ENCODE results near the gene SLC5A12.

Gene SLC5A12

DNA sequence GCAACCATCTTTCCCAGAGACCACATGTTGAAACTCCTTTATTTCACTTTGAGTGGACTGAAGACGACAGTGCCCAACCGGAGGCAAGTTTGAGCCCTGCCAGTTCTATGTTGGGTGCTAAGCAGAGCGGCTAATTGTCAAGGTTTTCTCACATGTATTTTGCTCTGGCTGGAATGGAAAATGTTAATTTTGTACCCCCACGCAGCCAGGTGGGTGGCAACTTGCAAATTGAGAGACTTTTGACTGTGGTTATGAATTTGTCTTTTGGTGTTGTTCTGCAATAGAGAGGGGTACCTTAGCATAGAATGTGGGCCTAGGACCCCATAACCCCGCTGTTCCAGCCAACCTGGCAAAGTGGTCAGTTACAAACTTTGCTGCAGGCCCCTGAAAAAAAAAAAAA, 42.5 kb upstream of the SLC5A12 start:
- H3K4me1 ChIP-seq = no peaks in the 10 kb centered on the region
- no peaks in the 10 kb centered on the region for H3K27me3 ChIP-seq
- no peaks in the 10 kb centered on the region for H3K36me3 ChIP-seq
- no peak overlapping the region for H3K4me3 ChIP-seq (ENCODE audit: low read depth, low read length)
- H3K9me3 ChIP-seq = no peaks in the 10 kb centered on the region
- DNase-seq = no peak
- TF ChIP-seq, protein P1, sequence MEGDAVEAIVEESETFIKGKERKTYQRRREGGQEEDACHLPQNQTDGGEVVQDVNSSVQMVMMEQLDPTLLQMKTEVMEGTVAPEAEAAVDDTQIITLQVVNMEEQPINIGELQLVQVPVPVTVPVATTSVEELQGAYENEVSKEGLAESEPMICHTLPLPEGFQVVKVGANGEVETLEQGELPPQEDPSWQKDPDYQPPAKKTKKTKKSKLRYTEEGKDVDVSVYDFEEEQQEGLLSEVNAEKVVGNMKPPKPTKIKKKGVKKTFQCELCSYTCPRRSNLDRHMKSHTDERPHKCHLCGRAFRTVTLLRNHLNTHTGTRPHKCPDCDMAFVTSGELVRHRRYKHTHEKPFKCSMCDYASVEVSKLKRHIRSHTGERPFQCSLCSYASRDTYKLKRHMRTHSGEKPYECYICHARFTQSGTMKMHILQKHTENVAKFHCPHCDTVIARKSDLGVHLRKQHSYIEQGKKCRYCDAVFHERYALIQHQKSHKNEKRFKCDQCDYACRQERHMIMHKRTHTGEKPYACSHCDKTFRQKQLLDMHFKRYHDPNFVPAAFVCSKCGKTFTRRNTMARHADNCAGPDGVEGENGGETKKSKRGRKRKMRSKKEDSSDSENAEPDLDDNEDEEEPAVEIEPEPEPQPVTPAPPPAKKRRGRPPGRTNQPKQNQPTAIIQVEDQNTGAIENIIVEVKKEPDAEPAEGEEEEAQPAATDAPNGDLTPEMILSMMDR (IDR thresholded peaks at IDR 0.05; ENCODE audit: low read depth, low read length) = no peak

DNA sequence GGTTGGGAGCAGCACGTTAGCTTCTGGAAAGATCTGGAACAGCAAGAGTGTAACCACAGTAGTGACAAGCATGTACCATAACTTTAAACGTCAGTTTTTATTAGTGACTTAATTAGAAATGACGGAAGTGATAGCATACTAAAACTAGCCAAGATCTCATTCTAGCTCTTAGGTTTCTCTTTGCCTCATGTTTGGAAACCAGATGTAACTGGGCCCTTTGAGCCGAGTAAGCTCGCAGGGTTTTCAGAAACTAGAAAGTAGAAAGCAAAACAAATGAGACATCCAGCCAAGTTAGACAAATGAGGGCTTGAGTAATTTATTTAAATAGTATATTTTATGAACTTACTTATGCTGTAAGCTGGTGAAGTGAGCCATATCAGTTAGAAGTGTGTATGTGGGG, 40.2 kb upstream of the SLC5A12 start:
- Histone ChIP-seq H3K4me3 (ENCODE audit: low read depth, low read length) (no peak overlapping the region), H3K27me3 (no peaks in the 10 kb centered on the region), H3K36me3 (no peaks in the 10 kb centered on the region), H3K4me1 (no peaks in the 10 kb centered on the region), H3K9me3 (no peaks in the 10 kb centered on the region)
- no peak for DNase-seq
- TF ChIP-seq, protein P1 (IDR thresholded peaks at IDR 0.05; ENCODE audit: low read depth, low read length) = no peak

DNA sequence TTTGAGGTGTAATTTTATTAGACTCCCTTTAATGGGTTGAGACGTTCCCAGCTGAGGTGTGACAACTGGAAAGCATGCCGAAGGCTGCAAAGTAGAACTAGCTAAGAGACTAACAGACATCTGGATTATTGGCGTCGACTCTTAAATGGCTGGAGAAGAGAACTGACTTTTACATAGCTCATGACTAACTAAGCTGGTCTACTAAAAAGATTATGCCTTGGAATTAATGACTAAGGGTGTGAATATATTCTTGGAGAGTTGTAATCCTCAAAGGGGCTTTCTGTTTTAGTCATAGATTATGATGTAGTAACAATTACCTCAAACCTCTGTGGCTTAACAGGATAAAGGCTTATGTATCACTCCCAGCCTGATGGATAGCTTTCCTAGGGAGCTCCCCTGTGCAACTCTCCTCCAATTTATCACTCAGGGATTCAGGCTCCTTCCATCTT, 39.5 kb upstream of the SLC5A12 start:
- no peaks in the 10 kb centered on the region for H3K27me3 ChIP-seq
- no peaks in the 10 kb centered on the region for H3K36me3 ChIP-seq
- H3K4me3 ChIP-seq (ENCODE audit: low read depth, low read length) = no peak overlapping the region
- no peaks in the 10 kb centered on the region for H3K4me1 ChIP-seq
- DNase-seq = no peak
- TF ChIP-seq, protein P1 (IDR thresholded peaks at IDR 0.05; ENCODE audit: low read depth, low read length) = no peak
- H3K9me3 ChIP-seq = no peaks in the 10 kb centered on the region

DNA sequence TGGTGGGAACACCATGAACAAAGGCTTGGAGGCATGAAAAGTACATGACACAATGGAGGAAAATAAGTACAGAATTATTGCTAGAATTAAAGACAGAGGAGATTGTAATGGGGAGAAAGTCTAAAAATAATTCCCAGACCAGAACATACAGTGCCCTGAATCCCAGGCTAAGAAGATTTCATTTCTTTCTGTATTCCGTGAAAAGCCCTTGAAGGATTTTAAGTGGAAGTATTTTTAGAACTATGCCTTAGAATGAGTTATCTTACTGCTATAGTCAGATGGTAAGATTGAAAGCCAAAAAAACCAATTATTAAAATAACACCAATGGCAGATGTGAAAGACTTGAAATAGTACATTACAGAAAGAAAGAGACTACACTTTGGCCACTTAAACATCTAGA, 36.1 kb upstream of the SLC5A12 start:
- no peaks in the 10 kb centered on the region for H3K9me3 ChIP-seq
- DNase-seq = no peak
- H3K4me3 ChIP-seq (ENCODE audit: low read depth, low read length) = no peak overlapping the region
- H3K36me3 ChIP-seq = no peaks in the 10 kb centered on the region
- TF ChIP-seq, protein P1 (IDR thresholded peaks at IDR 0.05; ENCODE audit: low read depth, low read length) = no peak
- no peaks in the 10 kb centered on the region for H3K27me3 ChIP-seq
- H3K4me1 ChIP-seq = no peaks in the 10 kb centered on the region

DNA sequence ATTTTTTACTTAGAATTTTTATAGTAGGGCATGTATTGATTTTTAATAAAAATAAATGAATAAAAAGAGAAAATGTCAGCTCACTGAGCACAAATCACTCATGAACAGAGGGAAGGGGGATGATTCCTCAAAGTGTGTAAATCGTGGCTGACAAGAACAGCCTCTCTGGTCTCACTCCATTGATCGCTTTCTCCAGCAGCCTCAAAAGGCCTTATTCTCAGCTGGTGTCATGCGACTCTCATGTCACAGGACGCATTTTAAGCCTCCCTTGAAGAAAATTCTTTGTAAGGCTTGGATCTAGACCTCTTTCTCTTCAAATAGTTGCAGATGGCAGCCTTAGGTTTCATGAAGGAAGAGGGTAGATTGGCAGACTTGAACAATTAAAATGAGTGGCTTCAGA, 33.9 kb upstream of the SLC5A12 start:
- Histone ChIP-seq H3K36me3 (no peaks in the 10 kb centered on the region), H3K4me1 (no peaks in the 10 kb centered on the region), H3K9me3 (no peaks in the 10 kb centered on the region), H3K27me3 (no peaks in the 10 kb centered on the region), H3K4me3 (ENCODE audit: low read depth, low read length) (no peak overlapping the region)
- DNase-seq = no peak
- TF ChIP-seq, protein P1 (IDR thresholded peaks at IDR 0.05; ENCODE audit: low read depth, low read length) = no peak

DNA sequence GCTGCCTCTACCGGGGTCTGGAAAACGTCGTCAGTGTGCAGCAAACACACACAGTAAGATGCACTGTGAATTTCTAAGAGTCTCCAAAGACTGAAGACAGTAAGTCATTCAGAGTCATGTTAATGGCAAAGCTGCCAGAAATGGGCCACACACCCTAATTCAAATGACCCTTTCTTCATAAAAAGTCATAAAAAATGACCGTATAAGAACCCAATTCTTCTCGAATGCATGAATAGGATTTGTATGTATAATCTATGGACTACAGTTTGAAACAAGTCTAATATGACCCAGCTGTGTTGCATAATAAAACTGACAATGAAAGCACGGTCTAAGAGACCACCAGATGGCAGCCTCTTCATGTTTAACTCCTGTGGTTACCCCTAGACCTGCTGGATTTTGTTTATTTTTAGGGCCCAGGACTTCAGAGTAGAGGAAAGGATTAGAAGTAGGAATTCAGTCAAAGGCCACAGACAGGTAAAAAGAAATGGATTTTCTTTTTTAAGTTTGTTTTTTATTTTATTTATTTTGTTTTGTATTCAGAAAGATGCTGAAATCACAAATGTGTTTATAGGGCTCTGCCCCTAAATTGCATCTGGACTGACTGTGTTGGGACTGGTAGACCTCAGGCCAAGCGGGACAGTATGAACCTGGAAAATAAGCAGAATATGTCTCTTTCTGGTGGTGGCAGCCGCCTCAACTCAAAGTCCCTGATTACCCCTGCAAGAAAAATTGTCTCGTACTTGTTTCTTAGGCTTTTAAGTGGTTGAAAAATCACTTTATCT, 32.1 kb upstream of the SLC5A12 start:
- Histone ChIP-seq H3K4me3 (ENCODE audit: low read depth, low read length) (no peak overlapping the region), H3K36me3 (no peaks in the 10 kb centered on the region), H3K27me3 (no peaks in the 10 kb centered on the region), H3K4me1 (peaks cover 4% of the 10 kb centered on the region; the same call in 1 of the 2 replicates), H3K9me3 (no peaks in the 10 kb centered on the region)
- TF ChIP-seq, protein P1 (IDR thresholded peaks at IDR 0.05; ENCODE audit: low read depth, low read length) = peak; percentile 68
- DNase-seq = peak; percentile 39
